SJSA1 (cell line): Measurements from ENCODE around the gene EFNA5. TPM values are rescaled to one million over a fixed set of nuclear protein-coding genes. Genes with fewer than 3 reads are reported as not detected.

Experiments used
- DNase-seq, 2 experiments: peaks; one replicate each; pipeline ENCODE4 v3.0.0-alpha.2; 2015 to 2020; ENCODE audit warnings: low spot score in 2 of 2, low read depth in 1 of 2
- H3K27ac ChIP-seq: fragments of 250-450 bp; sonication (Bioruptor Pico); 2 replicates; pipeline ENCODE4 v1.5.1; 2020; ENCODE audit warnings: mild to moderate bottlenecking, moderate library complexity
- H3K27me3 ChIP-seq: fragments of 250-450 bp; sonication (Bioruptor Pico); replicated peaks from 2 replicates; pipeline ENCODE4 v1.5.1; 2020; ENCODE audit warnings: mild to moderate bottlenecking, moderate library complexity
- H3K36me3 ChIP-seq: fragments of 250-450 bp; sonication (Bioruptor Pico); 2 replicates; pipeline ENCODE4 v1.5.1; 2020; ENCODE audit warnings: mild to moderate bottlenecking
- H3K4me1 ChIP-seq: fragments of 250-450 bp; sonication (Bioruptor Pico); replicated peaks from 2 replicates; pipeline ENCODE4 v1.6.1; 2021; ENCODE audit warnings: mild to moderate bottlenecking
- H3K4me3 ChIP-seq: fragments of 250-450 bp; sonication (Bioruptor Pico); 2 replicates; pipeline ENCODE4 v1.5.1; 2020; ENCODE audit warnings: mild to moderate bottlenecking
- H3K9me3 ChIP-seq: fragments of 250-450 bp; sonication (Bioruptor Pico); replicated peaks from 2 replicates; pipeline ENCODE4 v1.5.1; 2020; ENCODE audit warnings: mild to moderate bottlenecking
- total RNA-seq: library from RNA; depleted of rRNA; stranded (reverse); fragments of >200 nt; shearing (Covaris generic); gene quantifications from 2 replicates; pipeline ENCODE4 v1.2.3, GENCODE V29; 2014; rRNA removed

EFNA5 gene
- 0.22 and 0.87 TPM in 2 replicates for total RNA-seq

DNA sequence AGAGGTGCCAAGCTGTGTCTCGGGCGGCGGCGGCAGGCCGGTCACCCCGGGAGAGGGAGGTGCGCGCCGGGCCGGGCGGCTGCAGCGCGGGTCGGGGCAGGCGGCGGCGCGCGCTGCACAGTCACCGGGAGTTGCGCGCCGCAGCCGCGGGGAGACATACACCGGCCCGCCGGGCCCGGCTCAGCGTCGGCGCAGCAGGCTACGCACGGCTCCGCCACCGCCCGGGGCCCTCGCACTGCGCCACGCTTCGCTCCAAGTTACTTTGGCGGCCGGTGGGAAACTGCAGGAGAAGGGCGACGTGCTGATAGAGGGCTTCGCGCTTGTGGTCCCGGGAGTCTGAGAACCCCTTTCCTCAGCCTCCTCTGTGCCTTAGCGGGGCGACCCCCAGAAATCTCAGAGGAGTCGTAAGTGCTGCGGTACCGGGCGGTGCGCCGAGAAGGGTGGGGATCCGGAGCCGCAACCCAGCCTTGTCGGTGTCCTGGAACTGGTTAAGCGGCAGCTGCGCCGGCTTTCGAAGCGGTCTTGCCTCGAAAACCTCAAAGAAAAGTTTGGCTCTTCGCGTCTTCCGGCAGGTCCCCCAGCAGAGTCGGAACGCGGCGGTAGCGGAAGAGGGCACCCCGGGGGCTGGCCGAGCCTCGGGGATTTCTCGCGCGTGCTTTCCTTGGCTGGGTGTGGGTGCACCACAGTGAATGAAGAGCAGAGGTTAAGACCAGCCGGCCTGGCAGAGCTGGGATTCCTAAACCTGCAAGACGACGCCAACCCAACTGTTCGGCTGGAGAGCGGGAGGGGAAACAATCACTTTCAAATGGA, at the start of gene EFNA5:
TSS of gene EFNA5 (minus strand) at position 6 of the 810 bp plus-strand sequence.
- Histone ChIP-seq H3K27me3 (peaks cover 56% of the 10 kb centered on the region), H3K4me3 (peak within 1 kb of the TSS; percentile 46), H3K36me3 (no peaks in the 10 kb centered on the region), H3K9me3 (no peaks in the 10 kb centered on the region), H3K4me1 (peaks cover 32% of the 10 kb centered on the region), H3K27ac (no peak within 1 kb of the TSS)
- DNase-seq = peak in 1 of 2 experiments; percentile 61

- DNase-seq = no peak
- Histone ChIP-seq H3K4me3 (no peak overlapping the region), H3K27me3 (no peaks in the 10 kb centered on the region), H3K9me3 (peaks cover 4% of the 10 kb centered on the region; the same call in 1 of the 2 replicates), H3K27ac (no peak overlapping the region), H3K4me1 (no peaks in the 10 kb centered on the region), H3K36me3 (no peaks in the 10 kb centered on the region)
Measured at GRCh38 chr5:107719034-107719606, 48.4 kb upstream of the EFNA5 start.

GRCh38 chr5:107717816-107718215, 47.1 kb upstream of the EFNA5 start:
- no peak overlapping the region for H3K4me3 ChIP-seq
- no peak overlapping the region for H3K27ac ChIP-seq
- no peaks in the 10 kb centered on the region for H3K4me1 ChIP-seq
- no peak for DNase-seq
- peaks cover 4% of the 10 kb centered on the region; the same call in 1 of the 2 replicates for H3K9me3 ChIP-seq
- no peaks in the 10 kb centered on the region for H3K36me3 ChIP-seq
- H3K27me3 ChIP-seq = no peaks in the 10 kb centered on the region

GRCh38 chr5:107713228-107713627, 42.5 kb upstream of the EFNA5 start:
- no peak overlapping the region for H3K4me3 ChIP-seq
- no peaks in the 10 kb centered on the region for H3K36me3 ChIP-seq
- H3K4me1 ChIP-seq = no peaks in the 10 kb centered on the region
- H3K9me3 ChIP-seq = no peaks in the 10 kb centered on the region
- H3K27ac ChIP-seq = no peak overlapping the region
- no peak for DNase-seq
- H3K27me3 ChIP-seq = no peaks in the 10 kb centered on the region

DNA sequence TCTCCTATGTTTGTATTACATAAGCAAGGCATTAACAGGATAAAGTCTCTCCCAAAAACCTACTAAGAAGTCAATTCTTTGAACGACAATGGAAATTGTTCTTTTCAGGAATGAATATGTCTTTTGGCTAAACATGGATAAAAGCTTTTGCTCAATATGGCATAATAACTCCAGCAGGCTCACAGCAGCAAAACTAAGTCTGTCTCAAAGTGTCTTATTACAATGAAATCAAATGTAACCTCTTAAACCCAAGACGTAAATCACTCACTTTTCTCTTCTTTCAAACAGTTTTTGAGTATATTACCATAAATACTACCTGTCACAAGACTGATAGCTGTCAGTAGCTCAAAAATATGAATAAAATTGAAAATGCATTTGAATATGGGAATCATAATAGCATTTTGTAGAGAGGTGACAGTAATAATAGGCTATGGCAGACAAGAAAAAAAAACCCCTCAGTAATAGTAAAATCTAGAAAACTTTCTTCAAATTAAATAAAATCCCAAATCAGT, 41.7 kb upstream of the EFNA5 start:
- Histone ChIP-seq H3K9me3 (no peaks in the 10 kb centered on the region), H3K4me3 (no peak overlapping the region), H3K4me1 (no peaks in the 10 kb centered on the region), H3K27me3 (no peaks in the 10 kb centered on the region), H3K27ac (no peak overlapping the region), H3K36me3 (no peaks in the 10 kb centered on the region)
- no peak for DNase-seq

DNA sequence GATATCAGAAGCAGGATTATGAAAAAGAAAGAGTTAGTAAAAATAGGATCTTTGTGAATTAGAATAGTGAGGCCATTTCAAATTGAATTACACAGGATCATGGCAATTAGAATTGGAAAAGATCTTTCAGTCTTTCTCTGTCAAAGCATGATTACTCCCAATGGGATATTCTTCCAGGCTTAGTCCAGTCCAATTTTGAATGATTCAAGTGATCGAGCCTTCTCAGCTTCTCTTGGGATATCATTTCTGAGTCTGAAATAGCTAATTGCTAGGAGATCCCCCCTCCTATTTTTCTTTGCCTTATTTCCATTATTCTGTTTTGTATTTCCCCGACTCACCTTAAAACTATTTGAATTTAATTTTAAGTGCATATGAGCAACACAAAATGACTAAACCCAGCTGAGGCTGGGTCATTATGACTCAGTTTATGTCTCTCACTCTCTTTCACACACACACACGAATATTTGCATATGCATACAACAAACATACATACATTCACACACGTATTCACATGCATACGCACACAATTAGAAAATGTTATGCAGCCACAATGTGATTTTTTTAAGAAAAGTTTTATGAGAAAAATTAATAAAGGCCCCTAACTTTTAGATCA, 34.8 kb upstream of the EFNA5 start:
- Histone ChIP-seq H3K4me3 (no peak overlapping the region), H3K4me1 (peaks cover 5% of the 10 kb centered on the region)
- peak in 1 of 2 experiments; percentile 20 for DNase-seq

GRCh38 chr5:107704681-107705401, 34.1 kb upstream of the EFNA5 start:
- Histone ChIP-seq H3K36me3 (no peaks in the 10 kb centered on the region), H3K4me1 (peaks cover 5% of the 10 kb centered on the region), H3K27me3 (no peaks in the 10 kb centered on the region), H3K9me3 (no peaks in the 10 kb centered on the region), H3K4me3 (no peak overlapping the region), H3K27ac (no peak overlapping the region)
- DNase-seq = peak in 1 of 2 experiments; percentile 6

More for the DNA sequence above, 34.8 kb upstream of the EFNA5 start:
- H3K36me3 ChIP-seq = no peaks in the 10 kb centered on the region
- no peak overlapping the region for H3K27ac ChIP-seq
- no peaks in the 10 kb centered on the region for H3K27me3 ChIP-seq
- no peaks in the 10 kb centered on the region for H3K9me3 ChIP-seq

GRCh38 chr5:107700481-107700880, 29.7 kb upstream of the EFNA5 start:
- H3K27ac ChIP-seq = no peak overlapping the region
- H3K4me3 ChIP-seq = no peak overlapping the region
- H3K9me3 ChIP-seq = no peaks in the 10 kb centered on the region
- DNase-seq = no peak
- H3K27me3 ChIP-seq = no peaks in the 10 kb centered on the region
- H3K36me3 ChIP-seq = no peaks in the 10 kb centered on the region
- H3K4me1 ChIP-seq = peaks cover 3% of the 10 kb centered on the region

- Histone ChIP-seq H3K27me3 (no peaks in the 10 kb centered on the region), H3K36me3 (no peaks in the 10 kb centered on the region), H3K27ac (no peak overlapping the region), H3K4me3 (no peak overlapping the region), H3K9me3 (no peaks in the 10 kb centered on the region), H3K4me1 (no peaks in the 10 kb centered on the region)
- DNase-seq = no peak
Measured at GRCh38 chr5:107699425-107699824, 28.7 kb upstream of the EFNA5 start.

- Histone ChIP-seq H3K4me1 (no peaks in the 10 kb centered on the region), H3K36me3 (no peaks in the 10 kb centered on the region), H3K9me3 (no peaks in the 10 kb centered on the region), H3K27ac (no peak overlapping the region), H3K4me3 (no peak overlapping the region), H3K27me3 (no peaks in the 10 kb centered on the region)
- no peak for DNase-seq
Measured at GRCh38 chr5:107698286-107698685, 27.5 kb upstream of the EFNA5 start.

- no peaks in the 10 kb centered on the region for H3K27me3 ChIP-seq
- H3K27ac ChIP-seq = no peak overlapping the region
- no peak for DNase-seq
- no peaks in the 10 kb centered on the region for H3K4me1 ChIP-seq
- no peak overlapping the region for H3K4me3 ChIP-seq
- no peaks in the 10 kb centered on the region for H3K9me3 ChIP-seq
- H3K36me3 ChIP-seq = no peaks in the 10 kb centered on the region
Measured at GRCh38 chr5:107696498-107696897, 25.8 kb upstream of the EFNA5 start.

DNA sequence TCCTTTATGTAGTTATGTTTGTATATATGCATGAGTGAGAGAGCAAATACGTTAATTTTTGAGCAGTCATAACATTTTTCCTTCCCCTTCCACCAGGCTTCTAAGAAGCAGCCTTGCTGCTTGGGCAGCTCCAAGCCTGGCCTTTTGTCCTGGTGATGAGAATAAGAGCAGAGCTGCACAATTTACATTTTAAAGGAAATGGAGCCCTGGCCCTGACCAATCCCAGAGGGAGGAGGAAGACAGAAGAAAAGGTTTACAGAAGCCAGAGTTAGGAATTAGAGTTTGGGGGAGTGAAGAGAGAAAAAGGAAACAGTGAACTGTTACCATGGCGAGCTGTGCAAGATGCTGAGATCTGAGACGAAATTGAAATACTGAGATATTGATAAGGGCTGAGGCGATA, 25.3 kb upstream of the EFNA5 start:
- H3K4me3 ChIP-seq = no peak overlapping the region
- no peaks in the 10 kb centered on the region for H3K27me3 ChIP-seq
- H3K9me3 ChIP-seq = no peaks in the 10 kb centered on the region
- H3K36me3 ChIP-seq = no peaks in the 10 kb centered on the region
- no peak overlapping the region for H3K27ac ChIP-seq
- H3K4me1 ChIP-seq = no peaks in the 10 kb centered on the region
- no peak for DNase-seq

DNA sequence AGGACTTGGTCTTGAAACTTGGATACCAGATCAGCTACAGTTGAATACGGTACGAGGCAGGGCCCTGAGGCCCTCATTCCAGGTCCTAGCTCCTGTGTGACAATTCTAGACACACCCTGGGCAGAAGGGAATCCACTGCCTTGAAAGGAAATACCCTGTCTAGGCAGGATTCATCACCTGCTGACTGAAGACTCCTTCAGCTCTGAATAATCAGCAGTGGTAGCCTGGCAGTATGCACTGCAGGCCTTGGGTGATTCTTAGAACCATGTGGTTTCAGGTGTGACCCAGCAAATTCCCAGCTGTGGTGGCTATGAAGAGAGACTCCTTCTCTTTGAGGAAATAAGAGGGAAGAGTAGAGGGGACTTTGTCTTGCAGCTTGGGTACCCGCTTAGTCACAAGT, 17.2 kb upstream of the EFNA5 start:
- no peaks in the 10 kb centered on the region for H3K9me3 ChIP-seq
- H3K4me1 ChIP-seq = no peaks in the 10 kb centered on the region
- DNase-seq = no peak
- no peaks in the 10 kb centered on the region for H3K36me3 ChIP-seq
- H3K4me3 ChIP-seq = no peak overlapping the region
- no peak overlapping the region for H3K27ac ChIP-seq
- H3K27me3 ChIP-seq = no peaks in the 10 kb centered on the region
